EH (cell line): ENCODE measurements around the gene CCDC28A.

ENCODE experiments used
- DNase-seq: peaks from one replicate; pipeline ENCODE4 v3.0.0-alpha.2; 2015; ENCODE audit warnings: low read depth

CCDC28A gene

DNA sequence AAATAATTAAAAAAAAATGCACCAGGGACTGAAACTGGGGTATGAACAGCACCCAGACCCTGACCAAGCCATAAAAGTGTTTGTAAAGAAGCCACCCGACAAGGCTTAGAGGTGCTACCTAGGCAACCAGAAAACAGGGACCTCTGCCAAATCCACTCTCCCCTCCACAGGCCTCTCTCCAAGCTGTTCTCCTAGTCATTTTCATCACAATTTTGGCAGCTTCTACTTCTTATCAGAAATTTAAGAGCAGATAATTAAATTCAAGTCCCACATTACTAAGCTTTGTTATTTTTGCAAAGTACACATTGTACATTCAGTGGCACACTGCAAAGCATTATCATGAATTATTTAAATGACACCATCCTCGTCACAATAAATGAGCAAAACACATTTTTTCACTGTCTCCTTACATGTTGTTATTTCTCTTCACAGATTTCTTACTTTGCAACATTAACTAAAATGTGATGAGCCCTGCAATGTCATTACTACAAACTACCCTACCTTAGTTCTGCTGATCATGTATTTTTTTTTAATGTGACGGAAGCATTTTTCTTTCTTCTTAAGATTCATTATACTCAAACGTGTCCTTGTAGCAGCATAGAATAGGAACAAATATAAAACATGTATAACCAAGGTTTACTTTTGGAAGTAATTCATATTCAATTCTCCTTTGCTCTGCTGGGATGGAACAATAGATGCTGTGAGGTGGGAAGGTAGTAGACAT is 60.4 kb downstream of the CCDC28A start:
- no peak for DNase-seq

GRCh38 chr6:138837246-138837645 is 63.7 kb downstream of the CCDC28A start:
- no peak for DNase-seq
